HepG2 (cell line): ENCODE results near the gene PTGIS. TPM values are rescaled to one million over a fixed set of nuclear protein-coding genes. Genes with fewer than 3 reads are reported as not detected.

Source experiments
- ATF3 ChIP-seq: sonication (generic); formaldehyde crosslinking; IDR thresholded peaks from 2 replicates; pipeline ENCODE4 v1.4.0; 2020; ENCODE audit warnings: missing genetic modification reagents
- ELF3 ChIP-seq: IDR thresholded peaks from 2 replicates; pipeline ENCODE4 v1.6.1; 2016; ENCODE audit warnings: missing genetic modification reagents, missing compliant biosample characterization
- FOSL2 ChIP-seq: sonication (generic); formaldehyde crosslinking; IDR thresholded peaks from 2 replicates; pipeline ENCODE4 v1.4.0; 2020; ENCODE audit warnings: missing genetic modification reagents
- FOXO1 ChIP-seq: sonication (generic); formaldehyde crosslinking; IDR thresholded peaks from 2 replicates; pipeline ENCODE4 v1.4.0; 2020; ENCODE audit warnings: missing genetic modification reagents
- ISX ChIP-seq: sonication (generic); formaldehyde crosslinking; conservative IDR thresholded peaks from 2 replicates; pipeline ENCODE4 v1.5.0; 2020; ENCODE audit warnings: missing genetic modification reagents
- KAT7 ChIP-seq: IDR thresholded peaks from 2 replicates; pipeline ENCODE4 v1.6.1; 2018; ENCODE audit warnings: borderline replicate concordance, missing compliant biosample characterization
- KAT8 ChIP-seq: IDR thresholded peaks from 2 replicates; pipeline ENCODE4 v1.6.1; 2016; ENCODE audit warnings: missing genetic modification reagents, missing compliant biosample characterization
- NFATC3 ChIP-seq: sonication (generic); formaldehyde crosslinking; IDR thresholded peaks from 2 replicates; pipeline ENCODE4 v1.5.1; 2020; ENCODE audit warnings: mild to moderate bottlenecking, missing genetic modification reagents
- PATZ1 ChIP-seq: sonication (generic); formaldehyde crosslinking; IDR thresholded peaks from 2 replicates; pipeline ENCODE4 v1.4.0; 2020; ENCODE audit warnings: missing genetic modification reagents
- POLR2AphosphoS2 ChIP-seq: IDR thresholded peaks from 2 replicates; pipeline ENCODE4 v1.6.1; 2011; ENCODE audit warnings: low read depth, low read length, improper control_type of control experiment
- PRDM10 ChIP-seq: sonication (generic); formaldehyde crosslinking; IDR thresholded peaks from 2 replicates; pipeline ENCODE4 v1.4.0; 2020; ENCODE audit warnings: low read depth, missing genetic modification reagents
- TBX2 ChIP-seq: sonication (generic); formaldehyde crosslinking; IDR thresholded peaks from 2 replicates; pipeline ENCODE4 v1.5.0; 2020; ENCODE audit warnings: missing genetic modification reagents, mild to moderate bottlenecking, borderline replicate concordance
- TEAD3 ChIP-seq: optimal IDR thresholded peaks from 2 replicates; pipeline ENCODE3; 2016; ENCODE audit warnings: borderline replicate concordance
- TOE1 ChIP-seq: sonication (generic); formaldehyde crosslinking; IDR thresholded peaks from 2 replicates; pipeline ENCODE4 v1.4.0; 2020; ENCODE audit warnings: mild to moderate bottlenecking, missing genetic modification reagents
- ZBTB10 ChIP-seq: sonication (generic); formaldehyde crosslinking; IDR thresholded peaks from 2 replicates; pipeline ENCODE4 v1.4.0; 2020; ENCODE audit warnings: missing genetic modification reagents, borderline replicate concordance
- ZMAT3 ChIP-seq: sonication (generic); formaldehyde crosslinking; conservative IDR thresholded peaks from 2 replicates; pipeline ENCODE4 v1.7.0; 2021; ENCODE audit warnings: missing genetic modification reagents
- ZMYM4 ChIP-seq: sonication (generic); formaldehyde crosslinking; IDR thresholded peaks from 2 replicates; pipeline ENCODE4 v1.8.1; 2023; ENCODE audit warnings: mild to moderate bottlenecking, missing genetic modification reagents
- ZNF556 ChIP-seq: sonication (generic); formaldehyde crosslinking; IDR thresholded peaks from 2 replicates; pipeline ENCODE4 v1.4.0; 2020; ENCODE audit warnings: mild to moderate bottlenecking, missing genetic modification reagents, borderline replicate concordance
- ZNF691 ChIP-seq: sonication (generic); formaldehyde crosslinking; IDR thresholded peaks from 2 replicates; pipeline ENCODE4 v1.4.0; 2020; ENCODE audit warnings: missing genetic modification reagents, low read depth, mild to moderate bottlenecking, borderline replicate concordance
- ZNF720 ChIP-seq: sonication (generic); formaldehyde crosslinking; IDR thresholded peaks from 2 replicates; pipeline ENCODE4 v1.4.0; 2020; ENCODE audit warnings: missing genetic modification reagents
- ZNF878 ChIP-seq: sonication (generic); formaldehyde crosslinking; IDR thresholded peaks from 2 replicates; pipeline ENCODE4 v1.8.1; 2023; ENCODE audit warnings: mild to moderate bottlenecking, missing genetic modification reagents, moderate library complexity
- polyA plus RNA-seq, 8 experiments: library from polyadenylated mRNA; depleted of rRNA in 3 of 8; stranded (reverse) in 7 of 8; unstranded in 1 of 8; fragments of >200 nt; fragmentation: Illumina TruSeq in 4 of 8; extraction: Trizol in 4 of 8; gene quantifications; 2 replicates each; pipeline versions ENCODE4 v1.2.1 to v1.2.3, GENCODE V29; 2011 to 2016; ENCODE audit warnings: low read depth in 4 of 8, missing spikeins in 1 of 8, mixed read lengths in 1 of 8; ENCODE audit not compliant: insufficient read depth in 1 of 8
- total RNA-seq, 5 experiments: library from RNA; depleted of rRNA; stranded (reverse); fragments of >200 nt; fragmentation: Illumina TruSeq; extraction: Trizol; gene quantifications; 2 replicates each; pipeline ENCODE4 v1.2.3, GENCODE V29; 2016; ENCODE audit warnings: low read depth in 1 of 5

Gene PTGIS
- total and polyA plus RNA-seq, 2 of the 13 experiments (the other 11 are each of a cell fraction or from before 2014, with no cell fraction given), result not detected

- no peak; the same call in 1 of the 2 replicates for TF ChIP-seq TBX2 (CRISPR knock-in tag)
- peak; percentile 67 for TF ChIP-seq ATF3 (CRISPR knock-in tag)
- TF ChIP-seq FOSL2 (CRISPR knock-in tag), result peak; percentile 91
- TF ChIP-seq ZMAT3 (CRISPR knock-in tag), result 0 out of 2 replicates have a peak, but pooled peaks have one; percentile 44
- peak; percentile 70 for TF ChIP-seq TEAD3
- peak; percentile 95; the same call in 1 of the 2 replicates for TF ChIP-seq ZBTB10 (CRISPR knock-in tag)
- TF ChIP-seq ZNF691 (CRISPR knock-in tag), result 0 out of 2 replicates have a peak, but pooled peaks have one; percentile 28
- no peak for TF ChIP-seq FOXO1 (CRISPR knock-in tag)
- TF ChIP-seq PRDM10 (CRISPR knock-in tag), result no peak
- no peak for TF ChIP-seq NFATC3 (CRISPR knock-in tag)
- no peak for TF ChIP-seq ZNF878 (CRISPR knock-in tag)
- no peak for TF ChIP-seq ISX (CRISPR knock-in tag)
- no peak for TF ChIP-seq TOE1 (CRISPR knock-in tag)
- no peak for TF ChIP-seq KAT7
- TF ChIP-seq ZMYM4 (CRISPR knock-in tag), result no peak
- no peak for TF ChIP-seq POLR2AphosphoS2
- TF ChIP-seq ZNF720 (CRISPR knock-in tag), result no peak
- TF ChIP-seq ZNF556 (CRISPR knock-in tag), result no peak
- peak; percentile 13; the same call in 1 of the 2 replicates for TF ChIP-seq ELF3
- no peak for TF ChIP-seq KAT8 (CRISPR knock-in tag)
- peak; percentile 24; the same call in 1 of the 2 replicates for TF ChIP-seq PATZ1 (CRISPR knock-in tag)
Observed at GRCh38 chr20:49595811-49596561, 28.0 kb upstream of the PTGIS start (continued).
